ENCODE data around the gene REPIN1. TPM values are rescaled to one million over a fixed set of nuclear protein-coding genes. Genes with fewer than 3 reads are reported as not detected.

REPIN1 gene
- total RNA-seq, 1 experiment from 2014 or later, result 106 TPM

DNA sequence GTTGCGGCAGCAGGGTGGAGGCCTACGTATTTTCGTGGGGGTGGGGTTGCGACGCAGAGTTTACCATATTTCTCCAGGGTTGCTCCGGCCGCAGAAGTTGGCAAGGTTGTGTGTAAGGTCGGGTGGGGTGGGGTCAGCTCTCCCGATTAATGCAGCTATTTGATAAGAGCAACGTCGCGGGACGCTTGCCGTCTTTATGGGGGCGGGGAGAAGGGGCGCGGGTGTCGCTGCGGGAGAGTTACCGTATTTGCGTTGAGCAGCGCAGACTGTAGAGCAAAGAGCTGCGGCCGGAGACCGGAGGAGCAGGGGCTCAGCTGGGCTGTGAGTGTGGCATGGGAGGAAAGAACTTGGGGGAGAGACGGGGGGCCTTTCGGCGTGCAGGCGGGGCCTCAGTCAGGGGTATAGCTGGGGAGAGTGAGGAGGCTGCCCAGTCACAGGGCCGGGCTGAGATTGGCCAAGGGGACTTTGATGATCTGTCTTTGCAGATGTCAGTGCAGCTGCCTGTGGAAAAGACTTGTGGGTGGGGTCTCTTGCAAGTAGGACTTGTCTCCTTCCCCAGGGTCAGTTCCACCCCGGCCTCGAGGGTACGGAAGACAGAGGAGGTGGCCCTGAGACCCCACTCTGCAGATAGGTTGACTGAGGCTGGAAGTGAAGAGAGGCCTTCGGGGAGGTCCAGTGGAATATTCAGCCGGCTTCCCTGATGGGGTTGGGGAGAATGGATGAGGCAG lies 37.1 kb downstream of the REPIN1 start:
- peak overlapping the region; percentile 75 for H3K9ac ChIP-seq (ENCODE audit: low read length)
- H2AFZ ChIP-seq (ENCODE audit: low read depth, low read length, poor library complexity, severe bottlenecking), result no peak overlapping the region
- BruUV-seq (replicated peaks), result TSS peak; percentile 34
- intact Hi-C loops (cut with micrococcal nuclease), result loop anchor here (1.0 kb wide), 1 partner anchor 25 kb away; no protein-coding TSS in a partner anchor
- no peaks in the 10 kb centered on the region for H3K36me3 ChIP-seq (ENCODE audit: control insufficient read depth in 1 of 2, insufficient read depth in 2 of 2, low read length in 2 of 2)
- H3K27ac ChIP-seq (ENCODE audit: low read depth, low read length), result peak overlapping the region; percentile 19; the same call in 1 of the 2 replicates
- ChIA-PET POLR2A (interaction anchor here (0.6 kb wide), 1 partner anchor 16 kb away, joined by 3 read pairs; no protein-coding TSS in a partner anchor), CTCF (no interaction called here), RAD21 (ENCODE audit: low non-redundant PET in 1 of 2, low total read pairs in 2 of 2, uncharacterized antibody in 2 of 2, unreplicated experiment in 2 of 2) (interaction anchor here in 1 of 2 experiments (0.6 kb wide), 1 partner anchor 37 kb away, joined by 3 read pairs; no protein-coding TSS in a partner anchor)
- H3K9me2 ChIP-seq (ENCODE audit: insufficient read depth), result no peaks in the 10 kb centered on the region
- ATAC-seq (peak; percentile 30), DNase-seq (ENCODE audit: low read depth, low spot score) (no peak)
- TF ChIP-seq ELF1 (IDR thresholded peaks at IDR 0.05; ENCODE audit: borderline replicate concordance, low read depth), result no peak
- TF ChIP-seq EZH2phosphoT487 (IDR thresholded peaks at IDR 0.05; ENCODE audit: borderline replicate concordance), result no peak
- TF ChIP-seq CEBPB (IDR thresholded peaks at IDR 0.05; ENCODE audit: low read depth), result no peak
- TF ChIP-seq, protein P1, sequence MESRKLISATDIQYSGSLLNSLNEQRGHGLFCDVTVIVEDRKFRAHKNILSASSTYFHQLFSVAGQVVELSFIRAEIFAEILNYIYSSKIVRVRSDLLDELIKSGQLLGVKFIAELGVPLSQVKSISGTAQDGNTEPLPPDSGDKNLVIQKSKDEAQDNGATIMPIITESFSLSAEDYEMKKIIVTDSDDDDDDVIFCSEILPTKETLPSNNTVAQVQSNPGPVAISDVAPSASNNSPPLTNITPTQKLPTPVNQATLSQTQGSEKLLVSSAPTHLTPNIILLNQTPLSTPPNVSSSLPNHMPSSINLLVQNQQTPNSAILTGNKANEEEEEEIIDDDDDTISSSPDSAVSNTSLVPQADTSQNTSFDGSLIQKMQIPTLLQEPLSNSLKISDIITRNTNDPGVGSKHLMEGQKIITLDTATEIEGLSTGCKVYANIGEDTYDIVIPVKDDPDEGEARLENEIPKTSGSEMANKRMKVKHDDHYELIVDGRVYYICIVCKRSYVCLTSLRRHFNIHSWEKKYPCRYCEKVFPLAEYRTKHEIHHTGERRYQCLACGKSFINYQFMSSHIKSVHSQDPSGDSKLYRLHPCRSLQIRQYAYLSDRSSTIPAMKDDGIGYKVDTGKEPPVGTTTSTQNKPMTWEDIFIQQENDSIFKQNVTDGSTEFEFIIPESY (IDR thresholded peaks at IDR 0.05; ENCODE audit: extremely low read depth, insufficient replicate concordance, low read length), result no peak
- TF ChIP-seq EGR1 (IDR thresholded peaks at IDR 0.05; ENCODE audit: low read depth), result no peak
- no peaks in the 10 kb centered on the region for H3K9me3 ChIP-seq (ENCODE audit: control insufficient read depth in 1 of 2, insufficient read depth in 1 of 2, low read depth in 1 of 2, low read length in 2 of 2)
- peak overlapping the region; percentile 48 to 64 for H3K4me3 ChIP-seq (replicated peaks in 1 of 2; ENCODE audit: low read depth in 1 of 2, low read length in 2 of 2)
- H3K27me3 ChIP-seq (ENCODE audit: insufficient read depth, low read length), result no peaks in the 10 kb centered on the region
- no peaks in the 10 kb centered on the region for H4K20me1 ChIP-seq (ENCODE audit: insufficient read depth)
- H3K4me1 ChIP-seq (ENCODE audit: control insufficient read depth in 1 of 2, insufficient read depth in 2 of 2, low read length in 2 of 2), result peaks cover 12 to 32% of the 10 kb centered on the region in 2 experiments
- no peaks in the 10 kb centered on the region for H3K79me2 ChIP-seq (ENCODE audit: insufficient read depth, low read length)
- peak overlapping the region; percentile 88 for H3K4me2 ChIP-seq (ENCODE audit: low read length)

DNA sequence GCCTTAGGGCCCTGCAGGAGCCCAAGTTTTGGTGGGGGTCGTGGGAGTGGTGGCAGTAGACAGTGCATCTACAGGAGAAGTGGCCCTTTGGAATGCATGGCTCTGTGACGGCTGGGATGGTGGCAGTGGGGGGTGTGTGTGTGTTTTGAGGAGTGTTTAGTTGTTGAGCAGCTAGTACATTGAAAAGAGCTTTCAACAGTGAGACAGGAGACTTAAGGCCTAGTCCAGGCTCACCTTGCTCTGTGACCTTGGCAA lies 37.6 kb downstream of the REPIN1 start:
- no peaks in the 10 kb centered on the region for H3K27me3 ChIP-seq (ENCODE audit: insufficient read depth, low read length)
- ChIA-PET RAD21 (ENCODE audit: low non-redundant PET in 1 of 2, low total read pairs in 2 of 2, uncharacterized antibody in 2 of 2, unreplicated experiment in 2 of 2) (no interaction called here), CTCF (interaction anchor here (1.0 kb wide), 1 partner anchor 50 kb away, joined by 3 read pairs; no protein-coding TSS in a partner anchor), POLR2A (interaction anchor here (0.6 kb wide), 1 partner anchor 16 kb away, joined by 3 read pairs; no protein-coding TSS in a partner anchor)
- no peak for DNase-seq (ENCODE audit: low read depth, low spot score)
- intact Hi-C loops (cut with micrococcal nuclease), result no loop called here
- no peaks in the 10 kb centered on the region for H3K9me2 ChIP-seq (ENCODE audit: insufficient read depth)
- H3K4me3 ChIP-seq (replicated peaks in 1 of 2; ENCODE audit: low read depth in 1 of 2, low read length in 2 of 2), result peak overlapping the region in 1 of 2 experiments; percentile 64; a peak in 1 of 4 replicates
- peak overlapping the region; percentile 88 for H3K4me2 ChIP-seq (ENCODE audit: low read length)
- no peak overlapping the region; the same call in 1 of the 2 replicates for H3K27ac ChIP-seq (ENCODE audit: low read depth, low read length)
- BruUV-seq (replicated peaks), result no TSS peak
- no peak for ATAC-seq
- H4K20me1 ChIP-seq (ENCODE audit: insufficient read depth), result no peaks in the 10 kb centered on the region
- H3K79me2 ChIP-seq (ENCODE audit: insufficient read depth, low read length), result no peaks in the 10 kb centered on the region
- H3K9me3 ChIP-seq (ENCODE audit: control insufficient read depth in 1 of 2, insufficient read depth in 1 of 2, low read depth in 1 of 2, low read length in 2 of 2), result no peaks in the 10 kb centered on the region
- no peak overlapping the region for H3K9ac ChIP-seq (ENCODE audit: low read length)
- H2AFZ ChIP-seq (ENCODE audit: low read depth, low read length, poor library complexity, severe bottlenecking), result no peak overlapping the region
- no peaks in the 10 kb centered on the region for H3K36me3 ChIP-seq (ENCODE audit: control insufficient read depth in 1 of 2, insufficient read depth in 2 of 2, low read length in 2 of 2)
- H3K4me1 ChIP-seq (ENCODE audit: control insufficient read depth in 1 of 2, insufficient read depth in 2 of 2, low read length in 2 of 2), result peaks cover 10 to 27% of the 10 kb centered on the region in 2 experiments; a peak in 3 of 4 replicates
- TF ChIP-seq YY1 (IDR thresholded peaks at IDR 0.05; ENCODE audit: extremely low read depth, insufficient replicate concordance, low read depth, low read length) (no peak), SRF (IDR thresholded peaks at IDR 0.05; ENCODE audit: low read depth) (no peak), SIN3A (IDR thresholded peaks at IDR 0.05; ENCODE audit: low read depth) (no peak), CEBPB (IDR thresholded peaks at IDR 0.05; ENCODE audit: low read depth) (no peak), SP1 (IDR thresholded peaks at IDR 0.05; ENCODE audit: low read depth) (no peak), JUND (IDR thresholded peaks at IDR 0.05) (no peak), FOSL1 (IDR thresholded peaks at IDR 0.05; ENCODE audit: low read depth) (no peak)
- TF ChIP-seq, protein P2, sequence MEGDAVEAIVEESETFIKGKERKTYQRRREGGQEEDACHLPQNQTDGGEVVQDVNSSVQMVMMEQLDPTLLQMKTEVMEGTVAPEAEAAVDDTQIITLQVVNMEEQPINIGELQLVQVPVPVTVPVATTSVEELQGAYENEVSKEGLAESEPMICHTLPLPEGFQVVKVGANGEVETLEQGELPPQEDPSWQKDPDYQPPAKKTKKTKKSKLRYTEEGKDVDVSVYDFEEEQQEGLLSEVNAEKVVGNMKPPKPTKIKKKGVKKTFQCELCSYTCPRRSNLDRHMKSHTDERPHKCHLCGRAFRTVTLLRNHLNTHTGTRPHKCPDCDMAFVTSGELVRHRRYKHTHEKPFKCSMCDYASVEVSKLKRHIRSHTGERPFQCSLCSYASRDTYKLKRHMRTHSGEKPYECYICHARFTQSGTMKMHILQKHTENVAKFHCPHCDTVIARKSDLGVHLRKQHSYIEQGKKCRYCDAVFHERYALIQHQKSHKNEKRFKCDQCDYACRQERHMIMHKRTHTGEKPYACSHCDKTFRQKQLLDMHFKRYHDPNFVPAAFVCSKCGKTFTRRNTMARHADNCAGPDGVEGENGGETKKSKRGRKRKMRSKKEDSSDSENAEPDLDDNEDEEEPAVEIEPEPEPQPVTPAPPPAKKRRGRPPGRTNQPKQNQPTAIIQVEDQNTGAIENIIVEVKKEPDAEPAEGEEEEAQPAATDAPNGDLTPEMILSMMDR (IDR thresholded peaks at IDR 0.05 in 2 of 3, conservative IDR thresholded peaks at IDR 0.05 in 1 of 3; ENCODE audit: borderline replicate concordance in 1 of 3, insufficient read depth in 1 of 3, low read depth in 2 of 3, low read length in 2 of 3), result no peak
- TF ChIP-seq, protein P3, sequence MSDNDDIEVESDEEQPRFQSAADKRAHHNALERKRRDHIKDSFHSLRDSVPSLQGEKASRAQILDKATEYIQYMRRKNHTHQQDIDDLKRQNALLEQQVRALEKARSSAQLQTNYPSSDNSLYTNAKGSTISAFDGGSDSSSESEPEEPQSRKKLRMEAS (IDR thresholded peaks at IDR 0.05), result no peak
